ENCODE measurements around the gene UNC119B. TPM values are rescaled to one million over a fixed set of nuclear protein-coding genes. Genes with fewer than 3 reads are reported as not detected.
A peak's percentile ranks its signal among the peaks of the same experiment; 100 is the strongest.

UNC119B gene
- total and polyA plus RNA-seq, 9 donors = 6.0 to 21.6 (median 15.3) TPM

GRCh38 chr12:120713861-120714482 lies 3.7 kb downstream of the UNC119B start:
- peaks cover 17% of the 10 kb centered on the region for H3K4me1 ChIP-seq (ENCODE audit: control insufficient read depth, insufficient read depth, low read length)
- H3K9me3 ChIP-seq (replicated peaks; ENCODE audit: control insufficient read depth, low read depth, low read length) = no peaks in the 10 kb centered on the region
- DNase-seq = peak; percentile 88
- H3K36me3 ChIP-seq (ENCODE audit: control insufficient read depth, insufficient read depth, low read length) = peaks cover 51% of the 10 kb centered on the region
- H3K27me3 ChIP-seq (ENCODE audit: control insufficient read depth, insufficient read depth, low read length) = no peaks in the 10 kb centered on the region
- no peak overlapping the region for H3K4me3 ChIP-seq (ENCODE audit: low read length)
- WGBS (ENCODE audit: insufficient coverage) = no CpG with 5 or more reads among the region's 4 CpGs
- H3K27ac ChIP-seq (ENCODE audit: low read length) = no peak overlapping the region

- 80% methylated on average over 5 of the region's 9 CpGs for WGBS (ENCODE audit: insufficient coverage)
- DNase-seq = no peak
- Histone ChIP-seq H3K36me3 (ENCODE audit: control insufficient read depth, insufficient read depth, low read length) (peaks cover 91% of the 10 kb centered on the region), H3K4me3 (ENCODE audit: low read length) (no peak overlapping the region), H3K4me1 (ENCODE audit: control insufficient read depth, insufficient read depth, low read length) (no peaks in the 10 kb centered on the region), H3K9me3 (replicated peaks; ENCODE audit: control insufficient read depth, low read depth, low read length) (no peaks in the 10 kb centered on the region), H3K27ac (ENCODE audit: low read length) (no peak overlapping the region), H3K27me3 (ENCODE audit: control insufficient read depth, insufficient read depth, low read length) (no peaks in the 10 kb centered on the region)
Observed at GRCh38 chr12:120718055-120718454, 7.8 kb downstream of the UNC119B start.

- H3K4me1 ChIP-seq (ENCODE audit: control insufficient read depth, insufficient read depth, low read length) = no peaks in the 10 kb centered on the region
- WGBS (ENCODE audit: insufficient coverage) = no CpG with 5 or more reads among the region's 2 CpGs
- DNase-seq = no peak
- no peaks in the 10 kb centered on the region for H3K27me3 ChIP-seq (ENCODE audit: control insufficient read depth, insufficient read depth, low read length)
- no peak overlapping the region for H3K27ac ChIP-seq (ENCODE audit: low read length)
- no peak overlapping the region for H3K4me3 ChIP-seq (ENCODE audit: low read length)
- no peaks in the 10 kb centered on the region for H3K9me3 ChIP-seq (replicated peaks; ENCODE audit: control insufficient read depth, low read depth, low read length)
- H3K36me3 ChIP-seq (ENCODE audit: control insufficient read depth, insufficient read depth, low read length) = peaks cover 84% of the 10 kb centered on the region
Observed at GRCh38 chr12:120719072-120719471, 8.8 kb downstream of the UNC119B start.

- Histone ChIP-seq H3K27me3 (ENCODE audit: control insufficient read depth, insufficient read depth, low read length) (no peaks in the 10 kb centered on the region), H3K4me1 (ENCODE audit: control insufficient read depth, insufficient read depth, low read length) (peaks cover under 1% of the 10 kb centered on the region), H3K36me3 (ENCODE audit: control insufficient read depth, insufficient read depth, low read length) (peaks cover 78% of the 10 kb centered on the region), H3K4me3 (ENCODE audit: low read length) (no peak overlapping the region), H3K27ac (ENCODE audit: low read length) (no peak overlapping the region), H3K9me3 (replicated peaks; ENCODE audit: control insufficient read depth, low read depth, low read length) (no peaks in the 10 kb centered on the region)
- no peak for DNase-seq
- WGBS (ENCODE audit: insufficient coverage) = 96% methylated on average over 7 of the region's 11 CpGs
Observed at GRCh38 chr12:120719496-120720233, 9.4 kb downstream of the UNC119B start.

GRCh38 chr12:120720234-120720986 lies 10.2 kb downstream of the UNC119B start:
- Histone ChIP-seq H3K4me1 (ENCODE audit: control insufficient read depth, insufficient read depth, low read length) (peaks cover 8% of the 10 kb centered on the region), H3K4me3 (ENCODE audit: low read length) (no peak overlapping the region), H3K27ac (ENCODE audit: low read length) (no peak overlapping the region), H3K36me3 (ENCODE audit: control insufficient read depth, insufficient read depth, low read length) (peaks cover 71% of the 10 kb centered on the region), H3K9me3 (replicated peaks; ENCODE audit: control insufficient read depth, low read depth, low read length) (no peaks in the 10 kb centered on the region), H3K27me3 (ENCODE audit: control insufficient read depth, insufficient read depth, low read length) (no peaks in the 10 kb centered on the region)
- 86% methylated on average over 4 of the region's 7 CpGs for WGBS (ENCODE audit: insufficient coverage)
- DNase-seq = no peak

- H3K27ac ChIP-seq (ENCODE audit: low read length) = no peak overlapping the region
Observed at GRCh38 chr12:120720987-120721801, 10.9 kb downstream of the UNC119B start.

GRCh38 chr12:120721866-120722265 lies 11.6 kb downstream of the UNC119B start:
- H3K9me3 ChIP-seq (replicated peaks; ENCODE audit: control insufficient read depth, low read depth, low read length) = no peaks in the 10 kb centered on the region
- H3K4me1 ChIP-seq (ENCODE audit: control insufficient read depth, insufficient read depth, low read length) = peaks cover 17% of the 10 kb centered on the region
- no peaks in the 10 kb centered on the region for H3K27me3 ChIP-seq (ENCODE audit: control insufficient read depth, insufficient read depth, low read length)
- no peak overlapping the region for H3K27ac ChIP-seq (ENCODE audit: low read length)
- no peak overlapping the region for H3K4me3 ChIP-seq (ENCODE audit: low read length)
- 93% methylated on average over 2 of the region's 3 CpGs for WGBS (ENCODE audit: insufficient coverage)
- peaks cover 58% of the 10 kb centered on the region for H3K36me3 ChIP-seq (ENCODE audit: control insufficient read depth, insufficient read depth, low read length)
- no peak for DNase-seq

More at GRCh38 chr12:120720987-120721801, 10.9 kb downstream of the UNC119B start:
- Histone ChIP-seq H3K4me3 (ENCODE audit: low read length) (no peak overlapping the region), H3K36me3 (ENCODE audit: control insufficient read depth, insufficient read depth, low read length) (peaks cover 65% of the 10 kb centered on the region), H3K4me1 (ENCODE audit: control insufficient read depth, insufficient read depth, low read length) (peaks cover 10% of the 10 kb centered on the region), H3K27me3 (ENCODE audit: control insufficient read depth, insufficient read depth, low read length) (no peaks in the 10 kb centered on the region), H3K9me3 (replicated peaks; ENCODE audit: control insufficient read depth, low read depth, low read length) (no peaks in the 10 kb centered on the region)
- WGBS (ENCODE audit: insufficient coverage) = 96% methylated on average over 7 of the region's 10 CpGs
- no peak for DNase-seq

GRCh38 chr12:120722784-120723183 lies 12.5 kb downstream of the UNC119B start:
- Histone ChIP-seq H3K4me3 (ENCODE audit: low read length) (no peak overlapping the region), H3K4me1 (ENCODE audit: control insufficient read depth, insufficient read depth, low read length) (peaks cover 17% of the 10 kb centered on the region), H3K27ac (ENCODE audit: low read length) (no peak overlapping the region), H3K36me3 (ENCODE audit: control insufficient read depth, insufficient read depth, low read length) (peaks cover 52% of the 10 kb centered on the region), H3K9me3 (replicated peaks; ENCODE audit: control insufficient read depth, low read depth, low read length) (no peaks in the 10 kb centered on the region), H3K27me3 (ENCODE audit: control insufficient read depth, insufficient read depth, low read length) (no peaks in the 10 kb centered on the region)
- WGBS (ENCODE audit: insufficient coverage) = no CpG with 5 or more reads among the region's 2 CpGs
- DNase-seq = no peak

GRCh38 chr12:120724720-120725119 lies 14.5 kb downstream of the UNC119B start:
- no peak for DNase-seq
- Histone ChIP-seq H3K4me1 (ENCODE audit: control insufficient read depth, insufficient read depth, low read length) (peaks cover 17% of the 10 kb centered on the region), H3K27me3 (ENCODE audit: control insufficient read depth, insufficient read depth, low read length) (no peaks in the 10 kb centered on the region), H3K27ac (ENCODE audit: low read length) (no peak overlapping the region), H3K36me3 (ENCODE audit: control insufficient read depth, insufficient read depth, low read length) (peaks cover 44% of the 10 kb centered on the region), H3K9me3 (replicated peaks; ENCODE audit: control insufficient read depth, low read depth, low read length) (no peaks in the 10 kb centered on the region), H3K4me3 (ENCODE audit: low read length) (no peak overlapping the region)
- 100% methylated on average over 2 of the region's 5 CpGs for WGBS (ENCODE audit: insufficient coverage)

Measured in muscle of leg (tissue), 11 donors.